Measurements from ENCODE around the gene KHDC3L.

Gene KHDC3L

DNA sequence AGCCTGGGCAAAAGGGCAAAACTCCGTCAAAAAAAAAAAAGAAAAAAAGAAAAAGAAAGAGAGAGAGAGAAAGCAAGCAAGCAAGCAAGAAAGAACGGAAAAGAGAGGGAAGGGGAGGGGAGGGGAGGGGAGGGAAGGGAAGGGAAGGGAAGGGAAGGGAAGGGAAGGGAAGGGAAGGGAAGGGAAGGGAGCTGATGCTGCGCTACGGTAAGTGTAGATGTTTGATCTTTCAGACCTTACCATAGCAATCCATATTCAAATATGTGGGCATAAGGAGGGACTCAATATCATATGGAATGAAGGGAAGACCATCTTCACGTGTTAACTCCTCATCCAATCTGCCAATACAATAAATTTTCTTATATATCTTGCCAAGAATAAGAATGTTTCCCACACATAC lies 20.3 kb upstream of the KHDC3L start:
- TF ChIP-seq SPI1 (IDR thresholded peaks at IDR 0.05; ENCODE audit: low read depth, low read length) (no peak), TAF1 (IDR thresholded peaks at IDR 0.05; ENCODE audit: low read depth, low read length) (no peak), POLR2A (IDR thresholded peaks at IDR 0.05; ENCODE audit: low read depth, low read length) (no peak), PAX5 (IDR thresholded peaks at IDR 0.05; ENCODE audit: insufficient read depth, low read length, severe bottlenecking) (no peak), POLR2AphosphoS5 (IDR thresholded peaks at IDR 0.05; ENCODE audit: low read depth, low read length) (no peak), POU2F2 (IDR thresholded peaks at IDR 0.05; ENCODE audit: low read depth, low read length) (no peak)
- no peak for DNase-seq (ENCODE audit: insufficient read length, low spot score)
- no peak for FAIRE-seq

- TF ChIP-seq PAX5 (IDR thresholded peaks at IDR 0.05; ENCODE audit: insufficient read depth, low read length, severe bottlenecking) (no peak), SPI1 (IDR thresholded peaks at IDR 0.05; ENCODE audit: low read depth, low read length) (no peak), POLR2AphosphoS5 (IDR thresholded peaks at IDR 0.05; ENCODE audit: low read depth, low read length) (no peak), POLR2A (IDR thresholded peaks at IDR 0.05; ENCODE audit: low read depth, low read length) (no peak), POU2F2 (IDR thresholded peaks at IDR 0.05; ENCODE audit: low read depth, low read length) (no peak), TAF1 (IDR thresholded peaks at IDR 0.05; ENCODE audit: low read depth, low read length) (no peak)
- FAIRE-seq (no peak), DNase-seq (ENCODE audit: insufficient read length, low spot score) (no peak)
Observed at GRCh38 chr6:73343164-73343563, 19.3 kb upstream of the KHDC3L start.

GRCh38 chr6:73348550-73349204 lies 13.8 kb upstream of the KHDC3L start:
- TF ChIP-seq POLR2A (IDR thresholded peaks at IDR 0.05; ENCODE audit: low read depth, low read length) (no peak), POLR2AphosphoS5 (IDR thresholded peaks at IDR 0.05; ENCODE audit: low read depth, low read length) (no peak), TAF1 (IDR thresholded peaks at IDR 0.05; ENCODE audit: low read depth, low read length) (no peak), SPI1 (IDR thresholded peaks at IDR 0.05; ENCODE audit: low read depth, low read length) (no peak), POU2F2 (IDR thresholded peaks at IDR 0.05; ENCODE audit: low read depth, low read length) (no peak), PAX5 (IDR thresholded peaks at IDR 0.05; ENCODE audit: insufficient read depth, low read length, severe bottlenecking) (no peak)
- DNase-seq (ENCODE audit: insufficient read length, low spot score) (no peak), FAIRE-seq (no peak)

- DNase-seq (ENCODE audit: insufficient read length, low spot score) = no peak
- FAIRE-seq = no peak
- TF ChIP-seq POLR2AphosphoS5 (IDR thresholded peaks at IDR 0.05; ENCODE audit: low read depth, low read length) (no peak), TAF1 (IDR thresholded peaks at IDR 0.05; ENCODE audit: low read depth, low read length) (no peak), SPI1 (IDR thresholded peaks at IDR 0.05; ENCODE audit: low read depth, low read length) (no peak), PAX5 (IDR thresholded peaks at IDR 0.05; ENCODE audit: insufficient read depth, low read length, severe bottlenecking) (no peak), POLR2A (IDR thresholded peaks at IDR 0.05; ENCODE audit: low read depth, low read length) (no peak), POU2F2 (IDR thresholded peaks at IDR 0.05; ENCODE audit: low read depth, low read length) (no peak)
Observed at GRCh38 chr6:73349311-73349710, 13.1 kb upstream of the KHDC3L start.

GRCh38 chr6:73353636-73354593 lies 8.5 kb upstream of the KHDC3L start, which contains the start of gene DPPA5:
DPPA5 (minus strand) TSS chr6:73354276; CDS start chr6:73354225, 51 bp downstream.
- DNase-seq (ENCODE audit: insufficient read length, low spot score) (no peak), FAIRE-seq (no peak)
- no peak for TF ChIP-seq SPI1 (IDR thresholded peaks at IDR 0.05; ENCODE audit: low read depth, low read length)
- TF ChIP-seq POLR2A (IDR thresholded peaks at IDR 0.05; ENCODE audit: low read depth, low read length) = no peak
- TF ChIP-seq POLR2AphosphoS5 (IDR thresholded peaks at IDR 0.05; ENCODE audit: low read depth, low read length) = no peak
- no peak for TF ChIP-seq POU2F2 (IDR thresholded peaks at IDR 0.05; ENCODE audit: low read depth, low read length)
- no peak for TF ChIP-seq TAF1 (IDR thresholded peaks at IDR 0.05; ENCODE audit: low read depth, low read length)
- TF ChIP-seq PAX5 (IDR thresholded peaks at IDR 0.05; ENCODE audit: insufficient read depth, low read length, severe bottlenecking) = no peak

GRCh38 chr6:73362869-73363536 lies 545 bp downstream of the KHDC3L start:
- TF ChIP-seq POLR2AphosphoS5 (IDR thresholded peaks at IDR 0.05; ENCODE audit: low read depth, low read length) = no peak
- no peak for TF ChIP-seq POU2F2 (IDR thresholded peaks at IDR 0.05; ENCODE audit: low read depth, low read length)
- TF ChIP-seq SPI1 (IDR thresholded peaks at IDR 0.05; ENCODE audit: low read depth, low read length) = no peak
- TF ChIP-seq PAX5 (IDR thresholded peaks at IDR 0.05; ENCODE audit: insufficient read depth, low read length, severe bottlenecking) = no peak
- no peak for TF ChIP-seq POLR2A (IDR thresholded peaks at IDR 0.05; ENCODE audit: low read depth, low read length)
- TF ChIP-seq TAF1 (IDR thresholded peaks at IDR 0.05; ENCODE audit: low read depth, low read length) = no peak
- FAIRE-seq (no peak), DNase-seq (ENCODE audit: insufficient read length, low spot score) (no peak)

DNA sequence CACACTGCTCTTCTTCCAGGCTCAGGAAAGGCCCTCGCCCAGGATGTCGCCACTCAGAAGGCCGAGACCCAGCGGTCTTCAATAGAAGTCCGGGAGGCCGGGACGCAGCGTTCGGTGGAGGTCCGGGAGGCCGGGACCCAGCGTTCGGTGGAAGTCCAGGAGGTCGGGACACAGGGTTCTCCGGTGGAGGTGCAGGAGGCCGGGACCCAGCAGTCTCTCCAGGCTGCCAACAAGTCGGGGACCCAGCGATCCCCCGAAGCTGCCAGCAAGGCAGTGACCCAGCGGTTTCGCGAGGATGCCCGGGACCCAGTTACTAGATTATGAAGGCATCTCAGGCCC lies 1.0 kb downstream of the KHDC3L start:
- TF ChIP-seq POLR2A (IDR thresholded peaks at IDR 0.05; ENCODE audit: low read depth, low read length) = no peak
- TF ChIP-seq TAF1 (IDR thresholded peaks at IDR 0.05; ENCODE audit: low read depth, low read length) = no peak
- TF ChIP-seq SPI1 (IDR thresholded peaks at IDR 0.05; ENCODE audit: low read depth, low read length) = no peak
- TF ChIP-seq PAX5 (IDR thresholded peaks at IDR 0.05; ENCODE audit: insufficient read depth, low read length, severe bottlenecking) = no peak
- no peak for TF ChIP-seq POU2F2 (IDR thresholded peaks at IDR 0.05; ENCODE audit: low read depth, low read length)
- no peak for TF ChIP-seq POLR2AphosphoS5 (IDR thresholded peaks at IDR 0.05; ENCODE audit: low read depth, low read length)
- DNase-seq (ENCODE audit: insufficient read length, low spot score) (no peak), FAIRE-seq (no peak)

GRCh38 chr6:73364121-73364520 lies 1.7 kb downstream of the KHDC3L start:
- TF ChIP-seq POLR2A (IDR thresholded peaks at IDR 0.05; ENCODE audit: low read depth, low read length) (no peak), PAX5 (IDR thresholded peaks at IDR 0.05; ENCODE audit: insufficient read depth, low read length, severe bottlenecking) (no peak), SPI1 (IDR thresholded peaks at IDR 0.05; ENCODE audit: low read depth, low read length) (no peak), TAF1 (IDR thresholded peaks at IDR 0.05; ENCODE audit: low read depth, low read length) (no peak), POLR2AphosphoS5 (IDR thresholded peaks at IDR 0.05; ENCODE audit: low read depth, low read length) (no peak), POU2F2 (IDR thresholded peaks at IDR 0.05; ENCODE audit: low read depth, low read length) (no peak)
- FAIRE-seq = no peak

More at GRCh38 chr6:73364121-73364520, 1.7 kb downstream of the KHDC3L start:
- DNase-seq (ENCODE audit: insufficient read length, low spot score) = no peak

Measured in GM12891 (cell line).